ENCODE measurements around the gene HAGHL.

The HAGHL gene

DNA sequence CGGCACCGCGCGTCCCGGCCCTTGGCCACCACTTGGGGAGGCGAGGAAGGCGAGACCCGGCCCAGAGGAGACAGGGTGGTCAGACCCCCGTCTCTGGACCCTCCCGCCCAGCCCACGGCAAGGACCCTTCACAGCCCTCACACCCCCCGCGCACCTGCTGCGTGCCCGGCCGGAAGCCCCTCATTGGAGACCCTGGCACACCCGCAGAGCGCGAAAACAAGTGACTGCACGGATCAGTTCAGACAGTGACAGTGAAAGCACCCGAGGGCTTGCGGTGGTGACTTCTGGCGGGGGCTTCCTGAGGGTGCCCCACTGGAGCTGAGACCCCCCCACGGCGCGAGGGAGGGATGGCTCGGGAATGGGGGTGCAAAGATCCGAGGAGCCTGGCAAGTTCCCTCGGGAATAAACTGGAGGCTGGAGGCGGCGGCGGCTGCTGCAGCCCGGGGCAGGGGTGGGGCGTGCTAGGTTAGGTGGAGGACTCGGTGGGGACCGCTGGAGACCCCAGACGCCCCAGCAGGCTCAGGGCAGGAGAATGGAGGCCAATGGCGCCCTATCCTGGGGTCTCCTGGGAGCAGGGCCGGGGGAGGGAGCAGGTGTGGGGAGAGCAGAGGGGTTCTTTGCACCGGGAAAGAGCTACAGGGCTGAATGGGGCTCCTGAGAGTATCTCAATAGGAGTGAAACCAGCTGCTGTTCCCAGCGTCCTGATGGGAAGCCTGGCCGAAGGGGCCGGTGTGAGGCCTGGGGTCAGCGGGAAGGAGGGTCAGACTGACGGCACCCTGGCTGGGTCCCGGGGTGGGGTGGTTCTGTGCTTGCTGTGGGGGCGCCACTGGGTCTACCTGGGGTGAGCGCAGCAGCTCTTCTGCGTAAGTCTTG lies 20.5 kb upstream of the HAGHL start:
- H3K27me3 ChIP-seq (ENCODE audit: insufficient read depth, low read length) = peaks cover 8% of the 10 kb centered on the region; the same call in 1 of the 2 replicates

DNA sequence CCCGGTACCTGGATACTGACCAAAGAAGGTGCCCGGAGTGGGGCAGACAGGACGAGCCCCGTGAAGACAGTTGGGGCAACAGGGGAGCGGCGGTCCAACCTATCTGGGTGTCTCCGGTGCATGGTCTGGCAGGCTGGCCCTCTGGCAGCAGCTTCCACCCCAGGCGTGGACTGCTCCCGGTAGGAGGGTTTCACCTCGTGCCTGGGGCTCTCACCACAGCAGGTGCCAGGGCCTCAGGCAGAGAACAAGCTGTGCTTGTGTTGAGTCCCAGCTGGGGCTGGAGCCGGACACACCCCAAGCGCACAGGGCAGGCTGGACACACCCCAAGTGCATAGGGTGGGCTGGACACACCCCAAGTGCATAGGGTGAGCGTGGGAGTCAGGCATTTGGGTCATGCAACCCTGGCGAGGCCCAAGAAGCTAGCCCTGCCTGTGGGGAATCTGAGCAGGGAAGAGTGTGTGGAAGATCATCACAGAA lies 19.8 kb upstream of the HAGHL start:
- Histone ChIP-seq H3K27me3 (ENCODE audit: insufficient read depth, low read length) (peaks cover 8% of the 10 kb centered on the region; the same call in 1 of the 2 replicates), H3K36me3 (ENCODE audit: insufficient read depth, low read length) (no peaks in the 10 kb centered on the region), H3K9me3 (ENCODE audit: low read length) (no peaks in the 10 kb centered on the region), H3K9ac (ENCODE audit: low read length) (no peak overlapping the region), H3K9me2 (ENCODE audit: low read depth, low read length) (no peaks in the 10 kb centered on the region), H3F3A (ENCODE audit: insufficient read depth, low read length) (no peaks in the 10 kb centered on the region), H3K79me2 (ENCODE audit: insufficient read depth, low read length) (no peaks in the 10 kb centered on the region), H3K27ac (ENCODE audit: low read depth, low read length, poor library complexity, severe bottlenecking) (no peak overlapping the region), H3K4me2 (ENCODE audit: low read length) (no peak overlapping the region), H3K4me1 (ENCODE audit: insufficient read depth, low read length, severe bottlenecking) (no peaks in the 10 kb centered on the region), H4K20me1 (ENCODE audit: insufficient read depth, low read length) (no peaks in the 10 kb centered on the region), H3K4me3 (ENCODE audit: low read depth, low read length, poor library complexity, severe bottlenecking) (no peak overlapping the region), H2AFZ (ENCODE audit: low read length) (no peak overlapping the region)
- TF ChIP-seq EZH2 (IDR thresholded peaks at IDR 0.05; ENCODE audit: borderline replicate concordance, low read length) = no peak
- TF ChIP-seq, protein P1, sequence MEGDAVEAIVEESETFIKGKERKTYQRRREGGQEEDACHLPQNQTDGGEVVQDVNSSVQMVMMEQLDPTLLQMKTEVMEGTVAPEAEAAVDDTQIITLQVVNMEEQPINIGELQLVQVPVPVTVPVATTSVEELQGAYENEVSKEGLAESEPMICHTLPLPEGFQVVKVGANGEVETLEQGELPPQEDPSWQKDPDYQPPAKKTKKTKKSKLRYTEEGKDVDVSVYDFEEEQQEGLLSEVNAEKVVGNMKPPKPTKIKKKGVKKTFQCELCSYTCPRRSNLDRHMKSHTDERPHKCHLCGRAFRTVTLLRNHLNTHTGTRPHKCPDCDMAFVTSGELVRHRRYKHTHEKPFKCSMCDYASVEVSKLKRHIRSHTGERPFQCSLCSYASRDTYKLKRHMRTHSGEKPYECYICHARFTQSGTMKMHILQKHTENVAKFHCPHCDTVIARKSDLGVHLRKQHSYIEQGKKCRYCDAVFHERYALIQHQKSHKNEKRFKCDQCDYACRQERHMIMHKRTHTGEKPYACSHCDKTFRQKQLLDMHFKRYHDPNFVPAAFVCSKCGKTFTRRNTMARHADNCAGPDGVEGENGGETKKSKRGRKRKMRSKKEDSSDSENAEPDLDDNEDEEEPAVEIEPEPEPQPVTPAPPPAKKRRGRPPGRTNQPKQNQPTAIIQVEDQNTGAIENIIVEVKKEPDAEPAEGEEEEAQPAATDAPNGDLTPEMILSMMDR (IDR thresholded peaks at IDR 0.05; ENCODE audit: low read length) = no peak

More for the DNA sequence above, 20.5 kb upstream of the HAGHL start:
- Histone ChIP-seq H2AFZ (ENCODE audit: low read length) (no peak overlapping the region), H3K4me2 (ENCODE audit: low read length) (no peak overlapping the region), H3K9me3 (ENCODE audit: low read length) (no peaks in the 10 kb centered on the region), H3K4me3 (ENCODE audit: low read depth, low read length, poor library complexity, severe bottlenecking) (no peak overlapping the region), H3K9ac (ENCODE audit: low read length) (no peak overlapping the region), H4K20me1 (ENCODE audit: insufficient read depth, low read length) (no peaks in the 10 kb centered on the region), H3F3A (ENCODE audit: insufficient read depth, low read length) (no peaks in the 10 kb centered on the region), H3K4me1 (ENCODE audit: insufficient read depth, low read length, severe bottlenecking) (no peaks in the 10 kb centered on the region), H3K36me3 (ENCODE audit: insufficient read depth, low read length) (no peaks in the 10 kb centered on the region), H3K27ac (ENCODE audit: low read depth, low read length, poor library complexity, severe bottlenecking) (no peak overlapping the region), H3K9me2 (ENCODE audit: low read depth, low read length) (no peaks in the 10 kb centered on the region), H3K79me2 (ENCODE audit: insufficient read depth, low read length) (no peaks in the 10 kb centered on the region)
- TF ChIP-seq EZH2 (IDR thresholded peaks at IDR 0.05; ENCODE audit: borderline replicate concordance, low read length) = no peak
- TF ChIP-seq, protein P1 (IDR thresholded peaks at IDR 0.05; ENCODE audit: low read length) = no peak

DNA sequence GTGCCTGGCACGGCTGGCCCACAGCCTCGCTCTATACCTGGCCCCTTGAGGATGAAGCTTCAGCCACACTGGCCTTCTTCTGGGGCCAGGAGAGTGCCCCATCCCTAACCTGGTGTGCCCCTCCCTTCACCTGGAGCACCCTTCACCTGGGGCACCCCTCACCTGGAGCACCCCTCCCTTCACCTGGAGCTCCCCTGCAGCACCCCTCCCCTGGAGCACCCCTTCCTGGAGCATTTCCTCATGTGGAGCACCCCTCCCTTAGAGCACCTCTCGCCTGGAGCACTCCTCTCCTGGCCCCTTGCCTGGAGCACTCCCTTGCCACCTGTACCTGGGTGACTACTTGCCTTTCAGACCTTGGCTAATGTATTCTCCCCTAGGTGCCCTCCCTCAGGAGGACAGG lies 18.9 kb upstream of the HAGHL start:
- H3K27me3 ChIP-seq (ENCODE audit: insufficient read depth, low read length) = peaks cover 8% of the 10 kb centered on the region; the same call in 1 of the 2 replicates
- H3K79me2 ChIP-seq (ENCODE audit: insufficient read depth, low read length) = no peaks in the 10 kb centered on the region
- H3K4me1 ChIP-seq (ENCODE audit: insufficient read depth, low read length, severe bottlenecking) = no peaks in the 10 kb centered on the region
- no peak overlapping the region for H3K9ac ChIP-seq (ENCODE audit: low read length)
- H3K9me3 ChIP-seq (ENCODE audit: low read length) = no peaks in the 10 kb centered on the region
- H4K20me1 ChIP-seq (ENCODE audit: insufficient read depth, low read length) = no peaks in the 10 kb centered on the region
- no peak for TF ChIP-seq EZH2 (IDR thresholded peaks at IDR 0.05; ENCODE audit: borderline replicate concordance, low read length)
- TF ChIP-seq, protein P1 (IDR thresholded peaks at IDR 0.05; ENCODE audit: low read length) = no peak
- H2AFZ ChIP-seq (ENCODE audit: low read length) = no peak overlapping the region
- H3K4me3 ChIP-seq (ENCODE audit: low read depth, low read length, poor library complexity, severe bottlenecking) = no peak overlapping the region
- H3K9me2 ChIP-seq (ENCODE audit: low read depth, low read length) = no peaks in the 10 kb centered on the region
- H3K36me3 ChIP-seq (ENCODE audit: insufficient read depth, low read length) = no peaks in the 10 kb centered on the region
- no peaks in the 10 kb centered on the region for H3F3A ChIP-seq (ENCODE audit: insufficient read depth, low read length)
- no peak overlapping the region for H3K27ac ChIP-seq (ENCODE audit: low read depth, low read length, poor library complexity, severe bottlenecking)
- no peak overlapping the region for H3K4me2 ChIP-seq (ENCODE audit: low read length)

All from OCI-LY1 (cell line).